Keratinocyte (primary cell): ENCODE measurements around the gene GAN. TPM values are rescaled to one million over a fixed set of nuclear protein-coding genes. Genes with fewer than 3 reads are reported as not detected.

Source experiments
- DNase-seq: peaks from one replicate; pipeline ENCODE4 v3.0.0-alpha.2; 2011; ENCODE audit warnings: low read depth, missing footprints, low spot score
- FAIRE-seq: peaks from 2 replicates; lab custom pipeline; 2011; peaks lifted over from hg19 to GRCh38; lab: Jason Lieb, UNC
- H2AFZ ChIP-seq: 2 replicates; pipeline ENCODE4 v1.6.0; 2012; ENCODE audit warnings: low read length, control low read depth, inconsistent platforms; ENCODE audit not compliant: control insufficient read depth
- H3K27ac ChIP-seq: 2 replicates; pipeline ENCODE4 v1.5.1; 2011; ENCODE audit warnings: low read length; ENCODE audit not compliant: control insufficient read depth, insufficient read depth
- H3K27me3 ChIP-seq: 3 replicates; pipeline ENCODE4 v1.6.0; 2011; ENCODE audit warnings: low read length; ENCODE audit not compliant: control insufficient read depth, insufficient read depth; ENCODE audit errors: extremely low read depth
- H3K36me3 ChIP-seq, 2 experiments: 2 replicates in 1 of 2; 3 replicates in 1 of 2; pipeline ENCODE4 v1.5.1; 2011; ENCODE audit warnings: low read length in 2 of 2, mild to moderate bottlenecking in 1 of 2; ENCODE audit not compliant: control insufficient read depth in 2 of 2, insufficient read depth in 2 of 2; ENCODE audit errors: extremely low read depth in 1 of 2
- H3K4me1 ChIP-seq: 3 replicates; pipeline ENCODE4 v1.5.1; 2011; ENCODE audit warnings: low read length; ENCODE audit not compliant: control insufficient read depth, insufficient read depth; ENCODE audit errors: extremely low read depth
- H3K4me2 ChIP-seq: 3 replicates; pipeline ENCODE4 v1.6.0; 2011; ENCODE audit warnings: low read depth, low read length; ENCODE audit not compliant: control insufficient read depth, insufficient read depth; ENCODE audit errors: extremely low read depth
- H3K4me3 ChIP-seq, 3 experiments: fragments of 200-600 bp in 1 of 3; sonication (generic) in 1 of 3; 2 replicates in 2 of 3; 3 replicates in 1 of 3; pipeline ENCODE4 v1.5.1; 2011 to 2016; ENCODE audit warnings: low read length in 3 of 3, mild to moderate bottlenecking in 3 of 3, control low read depth in 2 of 3, inconsistent platforms in 1 of 3, low read depth in 1 of 3, mixed read lengths in 1 of 3, mixed run types in 1 of 3, moderate library complexity in 1 of 3; ENCODE audit not compliant: control insufficient read depth in 2 of 3, insufficient read depth in 2 of 3; ENCODE audit errors: extremely low read depth in 1 of 3
- H3K79me2 ChIP-seq: 2 replicates; pipeline ENCODE4 v1.6.0; 2012; ENCODE audit warnings: low read length; ENCODE audit not compliant: control insufficient read depth, insufficient read depth
- H3K9ac ChIP-seq: 3 replicates; pipeline ENCODE4 v1.6.0; 2011; ENCODE audit warnings: low read length; ENCODE audit not compliant: control insufficient read depth, insufficient read depth; ENCODE audit errors: extremely low read depth
- H3K9me1 ChIP-seq: 3 replicates; pipeline ENCODE4 v1.6.0; 2011; ENCODE audit warnings: low read length; ENCODE audit not compliant: control insufficient read depth, insufficient read depth; ENCODE audit errors: extremely low read depth
- H3K9me3 ChIP-seq: 2 replicates; pipeline ENCODE4 v1.5.1; 2012; ENCODE audit warnings: low read depth, low read length; ENCODE audit not compliant: control insufficient read depth
- H4K20me1 ChIP-seq: 3 replicates; pipeline ENCODE4 v1.6.0; 2011; ENCODE audit warnings: low read length; ENCODE audit not compliant: control insufficient read depth, insufficient read depth; ENCODE audit errors: extremely low read depth
- EZH2 ChIP-seq: IDR thresholded peaks from one replicate; pipeline ENCODE4 v1.6.1; 2012; ENCODE audit warnings: inconsistent platforms, mild to moderate bottlenecking, low read length, moderate library complexity
- dilution Hi-C: fragments of 300-500 bp; cut with MboI; formaldehyde crosslinking; loops from one replicate; pipeline ENCODE4 v1.7.0; 2020; ENCODE audit warnings: low sequenced_read_pairs; ENCODE audit not compliant: extremely low pct_ligation_motif_present
- polyA plus RNA-seq, 5 experiments: library from polyadenylated mRNA; depleted of rRNA in 3 of 5; stranded (reverse) in 3 of 5; stranded (forward) in 1 of 5; unstranded in 1 of 5; fragments of >200 nt; gene quantifications; 1 replicate in 1 of 5; 2 replicates in 3 of 5; 3 replicates in 1 of 5; pipeline versions ENCODE4 v1.2.1 to v1.2.3, GENCODE V29; 2011 to 2012; ENCODE audit warnings: missing spikeins in 2 of 5, low read depth in 1 of 5, low replicate concordance in 1 of 5
- TF ChIP-seq, protein P1 (sequence below), 3 experiments: IDR thresholded peaks in 1 of 3; conservative IDR thresholded peaks in 1 of 3; optimal IDR thresholded peaks in 1 of 3; 2 replicates in 2 of 3; 3 replicates in 1 of 3; pipeline versions ENCODE3 to v1.5.1; 2011; ENCODE audit warnings: low read length in 3 of 3, mild to moderate bottlenecking in 3 of 3, moderate library complexity in 2 of 3, control low read depth in 1 of 3, inconsistent platforms in 1 of 3; ENCODE audit not compliant: insufficient read depth in 2 of 3; ENCODE audit errors: extremely low read depth in 1 of 3

The GAN gene
- polyA plus RNA-seq, 1 donor (not counting 4 experiments of a cell fraction or from before 2014, with no cell fraction given), result 6.5 TPM

DNA sequence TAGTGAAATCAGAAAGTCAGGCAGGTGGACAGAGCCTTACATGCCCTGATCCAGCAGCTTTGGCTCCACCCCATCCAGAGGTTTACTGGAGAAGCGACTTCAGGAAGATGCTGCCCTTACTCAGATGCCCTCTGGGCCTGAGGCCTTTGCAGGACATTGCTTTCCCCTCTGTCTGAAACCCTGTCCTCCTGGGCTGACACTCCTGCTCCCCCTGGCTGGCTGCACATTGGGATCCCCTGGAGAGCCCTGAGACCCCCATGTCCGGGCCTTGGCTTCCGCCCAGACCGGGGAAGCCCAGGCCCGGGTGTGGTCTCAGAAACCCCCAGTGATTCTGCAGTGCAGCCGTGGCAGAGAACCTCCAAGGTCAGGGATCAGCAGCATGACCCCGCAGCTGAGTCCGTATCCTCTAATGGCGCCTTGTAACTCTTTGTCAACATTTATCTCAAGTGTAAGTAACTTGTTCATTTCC, 39.7 kb upstream of the GAN start:
- no peak overlapping the region for H2AFZ ChIP-seq
- no peaks in the 10 kb centered on the region for H3K9me1 ChIP-seq
- H3K27ac ChIP-seq, result no peak overlapping the region
- no peak overlapping the region for H3K4me2 ChIP-seq
- no peaks in the 10 kb centered on the region for H3K79me2 ChIP-seq
- no peaks in the 10 kb centered on the region for H3K36me3 ChIP-seq
- H3K9ac ChIP-seq, result no peak overlapping the region
- H4K20me1 ChIP-seq, result no peaks in the 10 kb centered on the region
- no peaks in the 10 kb centered on the region for H3K27me3 ChIP-seq
- dilution Hi-C loops, result no loop called here
- no peak for DNase-seq
- FAIRE-seq, result no peak
- TF ChIP-seq EZH2, result no peak
- TF ChIP-seq, protein P1, sequence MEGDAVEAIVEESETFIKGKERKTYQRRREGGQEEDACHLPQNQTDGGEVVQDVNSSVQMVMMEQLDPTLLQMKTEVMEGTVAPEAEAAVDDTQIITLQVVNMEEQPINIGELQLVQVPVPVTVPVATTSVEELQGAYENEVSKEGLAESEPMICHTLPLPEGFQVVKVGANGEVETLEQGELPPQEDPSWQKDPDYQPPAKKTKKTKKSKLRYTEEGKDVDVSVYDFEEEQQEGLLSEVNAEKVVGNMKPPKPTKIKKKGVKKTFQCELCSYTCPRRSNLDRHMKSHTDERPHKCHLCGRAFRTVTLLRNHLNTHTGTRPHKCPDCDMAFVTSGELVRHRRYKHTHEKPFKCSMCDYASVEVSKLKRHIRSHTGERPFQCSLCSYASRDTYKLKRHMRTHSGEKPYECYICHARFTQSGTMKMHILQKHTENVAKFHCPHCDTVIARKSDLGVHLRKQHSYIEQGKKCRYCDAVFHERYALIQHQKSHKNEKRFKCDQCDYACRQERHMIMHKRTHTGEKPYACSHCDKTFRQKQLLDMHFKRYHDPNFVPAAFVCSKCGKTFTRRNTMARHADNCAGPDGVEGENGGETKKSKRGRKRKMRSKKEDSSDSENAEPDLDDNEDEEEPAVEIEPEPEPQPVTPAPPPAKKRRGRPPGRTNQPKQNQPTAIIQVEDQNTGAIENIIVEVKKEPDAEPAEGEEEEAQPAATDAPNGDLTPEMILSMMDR (optimal IDR thresholded peaks at IDR 0.05 in 1 of 3, IDR thresholded peaks at IDR 0.05 in 1 of 3, conservative IDR thresholded peaks at IDR 0.05 in 1 of 3; ENCODE audit: extremely low read depth in 1 of 3, insufficient read depth in 2 of 3, low read length in 3 of 3), result no peak
- H3K9me3 ChIP-seq, result no peaks in the 10 kb centered on the region
- H3K4me1 ChIP-seq, result peaks cover 7% of the 10 kb centered on the region
- H3K4me3 ChIP-seq, result no peak overlapping the region

DNA sequence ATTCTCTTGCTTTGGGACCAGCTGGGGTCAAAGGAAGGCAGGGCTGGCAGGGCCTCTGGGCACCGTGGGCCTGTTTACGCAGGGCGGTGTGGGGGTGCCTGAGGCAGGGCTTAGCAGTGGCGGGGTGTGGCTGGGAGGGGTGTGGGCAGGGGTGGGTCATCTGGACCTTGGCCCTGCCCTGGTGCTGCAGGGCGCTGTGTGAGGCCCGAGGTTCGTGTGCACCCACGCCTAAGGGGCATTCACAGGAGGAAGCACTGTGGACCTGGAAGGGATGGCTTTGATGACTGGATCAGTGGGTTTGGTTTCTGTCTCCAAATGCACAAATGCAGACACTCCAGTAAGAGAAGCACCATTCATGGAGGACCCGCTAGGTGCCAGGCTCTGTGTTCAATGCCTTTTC, 39.0 kb upstream of the GAN start:
- Histone ChIP-seq H3K4me2 (no peak overlapping the region), H3K9me3 (no peaks in the 10 kb centered on the region), H3K4me1 (peaks cover 7% of the 10 kb centered on the region), H4K20me1 (no peaks in the 10 kb centered on the region), H3K4me3 (no peak overlapping the region), H3K36me3 (no peaks in the 10 kb centered on the region), H2AFZ (no peak overlapping the region), H3K9ac (no peak overlapping the region), H3K79me2 (no peaks in the 10 kb centered on the region), H3K27ac (no peak overlapping the region), H3K27me3 (no peaks in the 10 kb centered on the region), H3K9me1 (no peaks in the 10 kb centered on the region)
- dilution Hi-C loops, result no loop called here
- FAIRE-seq (no peak), DNase-seq (no peak)
- TF ChIP-seq EZH2, result no peak
- TF ChIP-seq, protein P1 (optimal IDR thresholded peaks at IDR 0.05 in 1 of 3, IDR thresholded peaks at IDR 0.05 in 1 of 3, conservative IDR thresholded peaks at IDR 0.05 in 1 of 3; ENCODE audit: extremely low read depth in 1 of 3, insufficient read depth in 2 of 3, low read length in 3 of 3), result no peak
